ENCODE measurements around the gene SRRM4.

GRCh38 chr12:119130523-119130922 lies 149.2 kb downstream of the SRRM4 start:
- TF ChIP-seq POLR2A (IDR thresholded peaks at IDR 0.05) (no peak), CTCF (IDR thresholded peaks at IDR 0.05 in 8 of 11, conservative IDR thresholded peaks at IDR 0.05 in 3 of 11) (no peak)
